Tibial nerve (tissue), 4 donors: Measurements from ENCODE around the gene CCDC47.

Source experiments
- EP300 ChIP-seq, 2 donors: sonication (generic); formaldehyde crosslinking; IDR thresholded peaks; one replicate each; pipeline ENCODE4 v1.6.1; 2017; ENCODE audit warnings: antibody characterized with exemption in 2 of 2, mild to moderate bottlenecking in 1 of 2
- POLR2A ChIP-seq, 2 donors: fragments of 450-650 bp; IDR thresholded peaks; one replicate each; pipeline ENCODE4 v1.6.1; 2017; ENCODE audit warnings: antibody characterized with exemption in 2 of 2, mild to moderate bottlenecking in 2 of 2, moderate library complexity in 2 of 2
- TF ChIP-seq, protein P1 (sequence below), 5 experiments: fragments of 200-600 bp in 3 of 5; fragments of 450-650 bp in 2 of 5; sonication (generic) in 3 of 5; IDR thresholded peaks; one replicate each; pipeline ENCODE4 v1.5.1; 2016 to 2019; ENCODE audit warnings: antibody characterized with exemption in 5 of 5, mild to moderate bottlenecking in 3 of 5, moderate library complexity in 2 of 5

DNA sequence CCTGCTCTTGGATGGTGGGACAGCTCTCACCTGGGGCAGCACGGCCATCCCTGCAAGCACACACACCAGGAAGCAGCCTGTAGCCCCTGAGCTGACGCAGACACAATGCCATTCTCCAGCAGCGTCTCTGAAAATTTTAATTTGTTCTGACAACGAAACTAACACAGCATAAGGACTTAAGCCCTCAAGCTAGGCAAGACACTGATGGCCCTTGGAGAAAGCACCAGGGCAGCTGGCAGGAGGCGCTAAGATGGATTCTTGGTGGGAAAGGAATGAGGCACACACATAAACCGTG, 70.7 kb downstream of the CCDC47 start:
- TF ChIP-seq, protein P1, sequence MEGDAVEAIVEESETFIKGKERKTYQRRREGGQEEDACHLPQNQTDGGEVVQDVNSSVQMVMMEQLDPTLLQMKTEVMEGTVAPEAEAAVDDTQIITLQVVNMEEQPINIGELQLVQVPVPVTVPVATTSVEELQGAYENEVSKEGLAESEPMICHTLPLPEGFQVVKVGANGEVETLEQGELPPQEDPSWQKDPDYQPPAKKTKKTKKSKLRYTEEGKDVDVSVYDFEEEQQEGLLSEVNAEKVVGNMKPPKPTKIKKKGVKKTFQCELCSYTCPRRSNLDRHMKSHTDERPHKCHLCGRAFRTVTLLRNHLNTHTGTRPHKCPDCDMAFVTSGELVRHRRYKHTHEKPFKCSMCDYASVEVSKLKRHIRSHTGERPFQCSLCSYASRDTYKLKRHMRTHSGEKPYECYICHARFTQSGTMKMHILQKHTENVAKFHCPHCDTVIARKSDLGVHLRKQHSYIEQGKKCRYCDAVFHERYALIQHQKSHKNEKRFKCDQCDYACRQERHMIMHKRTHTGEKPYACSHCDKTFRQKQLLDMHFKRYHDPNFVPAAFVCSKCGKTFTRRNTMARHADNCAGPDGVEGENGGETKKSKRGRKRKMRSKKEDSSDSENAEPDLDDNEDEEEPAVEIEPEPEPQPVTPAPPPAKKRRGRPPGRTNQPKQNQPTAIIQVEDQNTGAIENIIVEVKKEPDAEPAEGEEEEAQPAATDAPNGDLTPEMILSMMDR (IDR thresholded peaks at IDR 0.05) = no peak
- TF ChIP-seq EP300 (IDR thresholded peaks at IDR 0.05) (no peak), POLR2A (IDR thresholded peaks at IDR 0.05) (no peak)
